EL (cell line): ENCODE measurements around the gene FAF1.
"Not testable (repeated sequence)": the region's sequence is repeated elsewhere in the genome, so short reads cannot be mapped to it uniquely, and the experiment has no call there.

Experiments
- DNase-seq: peaks from one replicate; pipeline ENCODE4 v3.0.0-alpha.2; 2016

Gene FAF1

DNA sequence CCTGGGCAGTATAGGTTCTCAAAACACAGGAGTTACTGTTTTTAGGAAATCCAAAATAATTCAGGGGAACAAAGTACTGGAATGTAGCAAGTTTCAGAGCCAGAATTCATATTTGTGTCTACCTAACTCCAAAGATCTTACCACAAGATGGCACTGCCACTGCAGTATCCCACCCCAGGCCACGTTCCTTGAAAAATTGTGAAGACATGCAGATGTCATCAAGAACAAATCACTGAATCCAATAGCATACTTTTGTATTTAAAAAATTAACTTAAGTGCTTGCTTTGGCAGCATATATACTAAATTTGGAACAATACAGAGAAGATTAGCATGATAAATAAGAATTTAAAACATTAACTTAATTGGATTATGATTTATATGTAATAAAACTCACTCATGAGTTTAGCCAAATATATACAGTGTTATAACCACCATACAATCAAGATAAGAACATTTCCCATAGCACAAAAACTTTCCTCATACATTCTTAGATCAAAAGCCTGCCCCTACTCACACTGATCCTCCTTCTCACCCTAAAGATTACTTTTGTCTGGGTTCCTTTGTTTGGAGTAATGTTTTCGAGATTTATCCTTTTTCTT, 209.9 kb downstream of the FAF1 start:
- peak; percentile 49 for DNase-seq

GRCh38 chr1:50747394-50747793, 212.7 kb downstream of the FAF1 start:
- DNase-seq: no peak

GRCh38 chr1:50742523-50742922, 217.5 kb downstream of the FAF1 start:
- no peak for DNase-seq

DNA sequence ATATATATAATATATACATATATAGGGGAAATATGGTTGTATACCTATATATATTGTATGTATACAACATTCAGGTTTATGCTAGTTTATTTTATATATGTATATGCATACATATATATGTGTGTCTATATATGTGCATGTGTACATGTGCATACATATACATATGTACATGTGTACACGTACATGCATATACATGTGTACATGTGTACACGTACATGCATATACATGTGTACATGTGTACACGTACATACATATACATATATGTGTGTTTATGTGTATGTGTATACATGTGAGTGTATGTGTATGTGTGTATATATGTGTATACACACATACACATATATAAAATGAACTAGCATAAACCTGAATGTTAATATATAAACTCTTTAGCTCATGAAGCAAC, 220.9 kb downstream of the FAF1 start:
- no peak for DNase-seq

DNA sequence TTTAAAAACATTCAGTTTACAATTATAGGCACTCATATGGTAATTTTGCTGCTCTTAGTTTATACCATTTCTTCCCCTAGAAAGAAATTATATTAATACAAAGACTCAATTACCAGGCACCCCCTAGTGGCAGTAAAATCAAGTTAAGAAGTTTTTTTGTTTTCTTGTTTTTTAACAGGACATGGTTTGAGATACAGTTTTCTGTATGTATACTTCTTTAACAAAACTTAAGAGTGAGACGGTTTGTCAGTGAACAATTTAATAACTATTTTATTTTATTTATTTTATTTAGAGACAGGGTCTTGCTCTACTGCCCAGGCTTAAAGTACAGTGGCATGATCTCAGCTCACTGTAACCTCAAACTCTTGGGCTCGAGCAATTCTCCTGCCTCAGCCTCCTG, 224.6 kb downstream of the FAF1 start:
- peak; percentile 28 for DNase-seq

- not testable (repeated sequence) for DNase-seq
Measured at GRCh38 chr1:50727578-50727977, 232.5 kb downstream of the FAF1 start.

GRCh38 chr1:50724626-50725286, 235.3 kb downstream of the FAF1 start:
- no peak for DNase-seq

GRCh38 chr1:50720457-50721053, 239.5 kb downstream of the FAF1 start:
- DNase-seq: no peak

- no peak for DNase-seq
Measured at GRCh38 chr1:50719126-50719525, 240.9 kb downstream of the FAF1 start.

GRCh38 chr1:50717327-50717726, 242.7 kb downstream of the FAF1 start:
- no peak for DNase-seq

GRCh38 chr1:50716455-50716854, 243.6 kb downstream of the FAF1 start:
- not testable (repeated sequence) for DNase-seq

- no peak for DNase-seq
Measured at GRCh38 chr1:50710099-50710498, 250.0 kb downstream of the FAF1 start.

GRCh38 chr1:50707824-50708223, 252.2 kb downstream of the FAF1 start:
- no peak for DNase-seq

GRCh38 chr1:50705699-50706098, 254.4 kb downstream of the FAF1 start:
- DNase-seq: no peak

DNA sequence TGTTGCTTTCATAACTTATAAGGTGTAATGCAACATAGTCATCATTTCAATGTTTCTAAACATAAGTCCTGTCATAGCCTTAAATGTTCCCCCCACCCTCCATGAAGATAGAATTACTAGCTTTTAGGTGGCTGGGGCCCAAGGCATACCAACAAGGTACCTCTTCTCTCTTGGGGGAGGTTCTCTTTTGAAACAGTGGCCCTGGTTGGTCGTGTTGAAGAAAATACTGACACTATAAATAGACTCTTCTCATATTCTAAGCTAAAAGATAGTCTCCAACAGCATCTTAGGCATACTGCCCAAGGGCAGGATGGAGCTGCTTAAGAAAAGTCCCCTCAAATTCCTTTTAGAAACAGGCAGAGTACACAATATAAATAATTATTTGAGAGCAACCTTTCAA, 255.0 kb downstream of the FAF1 start:
- DNase-seq: no peak

- peak; percentile 43 for DNase-seq
Measured at GRCh38 chr1:50704126-50704525, 255.9 kb downstream of the FAF1 start.

GRCh38 chr1:50703240-50703639, 256.8 kb downstream of the FAF1 start:
- DNase-seq: no peak

DNA sequence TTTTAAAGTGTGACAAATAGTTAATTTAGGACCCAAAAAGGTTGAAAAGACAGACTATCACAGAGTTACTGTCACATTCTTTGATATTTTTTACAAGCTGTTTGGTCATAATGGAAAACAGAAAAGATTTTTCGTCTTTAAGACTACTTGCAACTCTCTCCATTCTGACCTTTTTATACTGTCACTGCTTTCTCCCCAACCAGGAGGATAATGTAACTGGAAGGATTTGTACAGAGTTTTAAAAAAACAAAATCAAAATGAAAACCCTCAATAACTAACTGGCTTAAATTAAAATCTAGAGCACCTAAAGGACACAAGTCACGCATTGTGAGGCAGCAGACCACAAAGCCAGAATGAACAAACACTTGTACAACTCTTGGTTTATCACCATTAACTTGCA, 257.7 kb downstream of the FAF1 start:
- no peak for DNase-seq

GRCh38 chr1:50701706-50702317, 258.3 kb downstream of the FAF1 start:
- DNase-seq: no peak

DNA sequence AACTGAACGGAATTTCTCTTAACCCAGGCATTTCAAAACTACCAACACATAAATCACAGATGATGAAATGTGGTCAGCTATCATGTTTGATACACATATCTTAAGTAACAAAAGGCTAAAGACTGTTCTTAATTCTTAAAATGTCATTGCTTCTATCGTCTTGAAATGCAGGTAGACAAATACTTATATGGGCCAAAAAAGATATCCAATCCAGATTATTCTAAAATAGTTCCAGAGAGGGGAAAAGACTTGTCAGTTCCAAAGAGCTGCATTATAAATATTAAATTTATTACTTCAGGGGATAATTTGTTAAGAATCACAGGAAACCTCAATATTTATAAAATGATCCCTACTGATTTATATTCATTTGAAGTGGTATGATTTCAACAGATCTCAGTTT, 259.4 kb downstream of the FAF1 start:
- DNase-seq: no peak

DNA sequence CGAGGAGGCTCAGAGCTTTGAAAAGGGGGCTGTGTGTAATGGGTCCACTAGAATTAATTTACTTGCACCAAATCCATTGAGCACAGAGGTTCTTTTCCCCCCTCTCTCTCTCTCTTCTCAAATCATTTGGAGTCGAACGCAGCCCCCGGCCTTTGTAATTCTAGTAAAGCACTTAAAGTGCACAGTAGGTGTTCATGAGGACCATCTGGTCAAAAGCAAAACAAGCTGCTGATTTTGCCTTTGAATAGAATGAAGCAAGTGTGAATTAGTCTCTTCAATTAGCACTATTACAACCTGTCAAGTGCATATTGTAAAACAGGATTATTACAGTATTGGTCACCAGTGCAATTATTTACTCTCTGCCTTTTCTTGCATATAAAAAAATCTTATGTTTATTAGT, 259.9 kb downstream of the FAF1 start:
- no peak for DNase-seq

DNA sequence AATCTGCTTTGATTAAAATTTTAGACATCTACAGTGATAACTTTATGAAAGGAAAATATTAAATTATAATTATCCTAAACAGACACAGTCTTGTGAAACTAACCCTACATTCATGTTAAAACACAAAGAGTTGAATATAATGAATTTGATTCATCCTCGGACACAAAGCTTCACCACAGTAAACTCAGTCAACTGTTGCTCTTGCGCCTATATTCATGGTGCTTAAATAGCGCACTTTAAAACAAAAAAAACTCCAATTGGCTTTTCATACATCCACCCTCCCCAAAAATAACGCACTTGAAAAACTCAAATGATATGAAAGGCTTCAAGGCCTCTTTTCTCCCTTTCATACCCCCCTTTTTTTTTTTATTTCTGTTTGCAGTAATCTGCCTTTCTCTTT, 260.3 kb downstream of the FAF1 start:
- DNase-seq: no peak

DNA sequence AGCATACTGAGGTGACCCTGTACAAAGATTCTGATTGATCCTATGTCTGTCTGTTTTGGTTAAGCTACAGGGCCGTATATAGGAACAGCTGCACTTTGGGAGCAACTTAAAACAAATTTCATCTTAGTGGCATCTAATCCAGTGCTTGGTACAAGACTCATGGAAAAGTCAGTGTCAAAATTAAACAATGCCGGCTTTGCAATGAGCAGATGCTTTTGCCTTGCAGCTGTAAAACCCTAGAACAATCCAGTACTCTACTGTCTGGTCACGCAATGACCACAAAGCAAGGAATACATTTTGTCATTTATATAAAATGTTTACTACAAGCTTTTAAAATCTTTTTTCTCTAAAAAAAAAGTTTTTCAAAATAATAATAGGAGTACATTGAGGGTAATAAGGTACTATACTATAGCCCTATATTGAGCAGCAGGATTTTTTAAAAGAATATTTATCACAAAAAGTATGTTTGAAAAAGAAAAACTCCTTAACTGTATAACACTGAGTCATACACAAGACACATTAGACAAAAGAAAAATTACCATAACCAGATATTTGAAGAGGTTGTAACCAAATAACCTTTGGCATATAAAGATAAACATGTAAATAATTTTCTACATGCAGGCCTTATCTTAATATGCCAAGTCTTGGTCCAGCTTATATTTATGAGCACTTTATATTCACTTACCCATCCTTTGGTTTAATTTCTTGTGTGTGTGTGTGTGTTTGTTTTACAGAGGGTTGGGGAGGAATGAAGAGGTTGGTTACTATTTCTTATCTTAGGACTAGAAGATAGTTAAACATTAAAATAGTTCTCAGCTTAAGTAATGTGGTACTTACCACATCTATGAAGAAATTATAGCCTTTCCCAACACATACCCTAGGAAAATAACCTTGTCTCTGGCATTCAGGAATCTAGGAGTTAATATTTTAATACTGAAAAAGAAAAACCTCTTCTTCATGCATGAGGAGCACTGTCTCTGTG, 262.3 kb downstream of the FAF1 start:
- no peak for DNase-seq
